ENCODE data around the gene TNFAIP8L1. TPM values are rescaled to one million over a fixed set of nuclear protein-coding genes. Genes with fewer than 3 reads are reported as not detected.

TNFAIP8L1 gene
- total RNA-seq, 1 donor from 2014 or later = 3.0 TPM

DNA sequence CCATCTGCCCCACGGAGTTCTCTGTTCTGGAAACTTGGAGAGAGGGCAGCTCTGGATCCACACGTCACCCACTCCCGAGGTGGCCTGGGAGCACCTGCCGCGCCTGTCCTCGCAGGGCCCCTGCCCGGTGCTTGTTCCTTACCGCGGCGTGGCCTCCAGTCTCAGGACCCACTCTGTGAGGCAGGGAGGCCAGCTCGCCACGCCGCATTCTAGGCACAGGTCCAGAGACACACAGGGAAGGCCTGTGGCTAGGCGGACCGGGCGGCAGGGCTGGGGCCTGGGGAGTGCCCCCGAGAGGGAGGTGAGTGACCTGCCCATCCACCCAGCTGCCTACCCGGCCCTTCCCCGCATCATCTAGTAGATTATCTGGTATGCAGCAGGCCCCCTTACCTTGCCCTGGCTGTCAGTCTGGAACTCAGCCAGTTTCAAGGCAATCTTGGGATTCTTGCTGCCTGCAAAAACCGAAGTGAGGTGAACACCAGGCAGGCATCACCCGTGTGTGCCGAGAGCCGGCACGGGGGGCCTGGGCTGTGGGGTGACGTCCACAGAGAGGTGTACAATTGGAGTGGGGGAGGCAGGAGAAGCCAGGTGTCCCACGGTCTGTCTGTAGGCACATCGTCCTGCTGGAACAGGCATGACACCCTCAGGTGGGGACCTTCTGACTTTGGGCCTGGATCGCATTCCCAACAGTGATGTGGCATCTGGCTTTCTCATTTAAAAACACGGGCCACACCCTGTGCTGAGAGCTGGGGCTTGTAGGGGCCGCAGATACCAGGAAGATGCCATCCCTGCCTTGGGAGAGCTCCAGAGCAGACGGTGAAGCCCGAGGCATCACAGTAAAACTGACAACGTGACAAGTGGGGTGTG lies 60.7 kb downstream of the TNFAIP8L1 start:
- Histone ChIP-seq H3K9ac (ENCODE audit: low read length) (no peak overlapping the region), H3K4me1 (ENCODE audit: insufficient read depth, low read length) (peaks cover 17% of the 10 kb centered on the region), H3K9me3 (ENCODE audit: insufficient read depth, low read depth, low read length) (no peaks in the 10 kb centered on the region), H3K4me2 (ENCODE audit: low read length) (no peak overlapping the region), H3K27me3 (ENCODE audit: insufficient read depth, low read length) (no peaks in the 10 kb centered on the region), H3K27ac (ENCODE audit: low read depth, low read length) (no peak overlapping the region), H4K20me1 (ENCODE audit: insufficient read depth, low read length) (no peaks in the 10 kb centered on the region), H3K4me3 (ENCODE audit: insufficient read depth, low read depth, low read length) (no peak overlapping the region), H3K36me3 (ENCODE audit: insufficient read depth, low read length) (peaks cover 36% of the 10 kb centered on the region), H3K79me2 (ENCODE audit: insufficient read depth, low read length) (no peaks in the 10 kb centered on the region), H2AFZ (ENCODE audit: low read depth, low read length) (no peak overlapping the region)
- TF ChIP-seq CTCF (IDR thresholded peaks at IDR 0.05; ENCODE audit: insufficient read depth, low read depth, low read length) (no peak), EZH2 (IDR thresholded peaks at IDR 0.05; ENCODE audit: insufficient read depth, low read length) (no peak)
- no peak overlapping the region for H3K27ac Mint-ChIP-seq (ENCODE audit: unreplicated experiment)
- H3K9me3 Mint-ChIP-seq (ENCODE audit: unreplicated experiment) = no peaks in the 10 kb centered on the region
- no peaks in the 10 kb centered on the region for H3K27me3 Mint-ChIP-seq (ENCODE audit: low read depth, unreplicated experiment)
- H3K4me3 Mint-ChIP-seq (ENCODE audit: unreplicated experiment) = peak overlapping the region; percentile 45
- peaks cover 4% of the 10 kb centered on the region for H3K4me1 Mint-ChIP-seq (ENCODE audit: low read depth, unreplicated experiment)
- H3K36me3 Mint-ChIP-seq (ENCODE audit: low read depth, unreplicated experiment) = peaks cover 18% of the 10 kb centered on the region
- no peak for FAIRE-seq
- DNase-seq (ENCODE audit: low read depth) = no peak

DNA sequence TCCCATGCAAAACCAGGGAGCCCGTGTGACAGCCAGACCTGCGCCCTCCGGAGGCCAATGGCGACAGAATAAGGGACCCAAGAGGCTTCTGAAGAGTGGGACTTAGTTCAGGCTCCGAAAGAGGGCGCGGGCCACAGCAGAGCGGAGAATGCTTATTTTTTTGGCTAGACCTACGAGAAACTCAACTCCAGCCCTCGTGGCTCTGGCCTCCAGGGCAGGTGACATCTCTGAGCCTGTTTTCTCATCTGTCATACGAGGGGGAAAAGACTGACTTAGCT lies 61.3 kb downstream of the TNFAIP8L1 start:
- H3K4me1 Mint-ChIP-seq (ENCODE audit: low read depth, unreplicated experiment) = peaks cover 4% of the 10 kb centered on the region
- no peaks in the 10 kb centered on the region for H4K20me1 ChIP-seq (ENCODE audit: insufficient read depth, low read length)
- no peak overlapping the region for H2AFZ ChIP-seq (ENCODE audit: low read depth, low read length)
- peaks cover 13% of the 10 kb centered on the region for H3K4me1 ChIP-seq (ENCODE audit: insufficient read depth, low read length)
- no peak overlapping the region for H3K27ac Mint-ChIP-seq (ENCODE audit: unreplicated experiment)
- H3K36me3 Mint-ChIP-seq (ENCODE audit: low read depth, unreplicated experiment) = peaks cover 18% of the 10 kb centered on the region
- no peaks in the 10 kb centered on the region for H3K27me3 Mint-ChIP-seq (ENCODE audit: low read depth, unreplicated experiment)
- H3K9me3 Mint-ChIP-seq (ENCODE audit: unreplicated experiment) = no peaks in the 10 kb centered on the region
- H3K36me3 ChIP-seq (ENCODE audit: insufficient read depth, low read length) = peaks cover 30% of the 10 kb centered on the region
- FAIRE-seq = no peak
- H3K9ac ChIP-seq (ENCODE audit: low read length) = no peak overlapping the region
- H3K79me2 ChIP-seq (ENCODE audit: insufficient read depth, low read length) = no peaks in the 10 kb centered on the region
- H3K4me3 Mint-ChIP-seq (ENCODE audit: unreplicated experiment) = peak overlapping the region; percentile 45
- H3K4me3 ChIP-seq (ENCODE audit: insufficient read depth, low read depth, low read length) = no peak overlapping the region
- no peak for DNase-seq (ENCODE audit: low read depth)
- no peaks in the 10 kb centered on the region for H3K27me3 ChIP-seq (ENCODE audit: insufficient read depth, low read length)
- H3K9me3 ChIP-seq (ENCODE audit: insufficient read depth, low read depth, low read length) = no peaks in the 10 kb centered on the region
- H3K4me2 ChIP-seq (ENCODE audit: low read length) = no peak overlapping the region
- TF ChIP-seq EZH2 (IDR thresholded peaks at IDR 0.05; ENCODE audit: insufficient read depth, low read length) = no peak
- no peak for TF ChIP-seq CTCF (IDR thresholded peaks at IDR 0.05; ENCODE audit: insufficient read depth, low read depth, low read length)
- H3K27ac ChIP-seq (ENCODE audit: low read depth, low read length) = no peak overlapping the region

GRCh38 chr19:4701557-4701956 lies 62.2 kb downstream of the TNFAIP8L1 start:
- no peaks in the 10 kb centered on the region for H3K79me2 ChIP-seq (ENCODE audit: insufficient read depth, low read length)
- no peak for FAIRE-seq
- H3K4me1 Mint-ChIP-seq (ENCODE audit: low read depth, unreplicated experiment) = peaks cover 4% of the 10 kb centered on the region

More at GRCh38 chr19:4701557-4701956, 62.2 kb downstream of the TNFAIP8L1 start:
- no peak overlapping the region for H3K4me2 ChIP-seq (ENCODE audit: low read length)
- H3K36me3 ChIP-seq (ENCODE audit: insufficient read depth, low read length) = peaks cover 25% of the 10 kb centered on the region
- no peak overlapping the region for H2AFZ ChIP-seq (ENCODE audit: low read depth, low read length)
- Mint-ChIP-seq H3K4me3 (ENCODE audit: unreplicated experiment) (no peak overlapping the region), H3K9me3 (ENCODE audit: unreplicated experiment) (no peaks in the 10 kb centered on the region), H3K36me3 (ENCODE audit: low read depth, unreplicated experiment) (peaks cover 16% of the 10 kb centered on the region), H3K27me3 (ENCODE audit: low read depth, unreplicated experiment) (no peaks in the 10 kb centered on the region), H3K27ac (ENCODE audit: unreplicated experiment) (no peak overlapping the region)
- H3K4me3 ChIP-seq (ENCODE audit: insufficient read depth, low read depth, low read length) = no peak overlapping the region
- H3K27ac ChIP-seq (ENCODE audit: low read depth, low read length) = no peak overlapping the region
- H4K20me1 ChIP-seq (ENCODE audit: insufficient read depth, low read length) = no peaks in the 10 kb centered on the region
- peaks cover 10% of the 10 kb centered on the region for H3K4me1 ChIP-seq (ENCODE audit: insufficient read depth, low read length)
- H3K9ac ChIP-seq (ENCODE audit: low read length) = no peak overlapping the region
- DNase-seq (ENCODE audit: low read depth) = no peak
- H3K27me3 ChIP-seq (ENCODE audit: insufficient read depth, low read length) = no peaks in the 10 kb centered on the region
- TF ChIP-seq CTCF (IDR thresholded peaks at IDR 0.05; ENCODE audit: insufficient read depth, low read depth, low read length) = no peak
- no peak for TF ChIP-seq EZH2 (IDR thresholded peaks at IDR 0.05; ENCODE audit: insufficient read depth, low read length)
- no peaks in the 10 kb centered on the region for H3K9me3 ChIP-seq (ENCODE audit: insufficient read depth, low read depth, low read length)

Measured in astrocyte (in vitro differentiated cells and primary cell).